Caco-2 (cell line): Measurements from ENCODE around the gene ELF2. TPM values are rescaled to one million over a fixed set of nuclear protein-coding genes. Genes with fewer than 3 reads are reported as not detected.

Experiments
- BruUV-seq: library from RNA; stranded (reverse); fragments of 400-500 nt; replicated peaks from 2 replicates; lab custom pipeline; 2021; lab: Mats Ljungman, UMichigan
- CTCF ChIA-PET: fragments of 300-600 bp; sonication (Branson Sonifier 250); formaldehyde crosslinking; loops from one replicate; lab custom pipeline; 2022; ENCODE audit warnings: antibody characterized with exemption; lab: Charles Lee
- POLR2A ChIA-PET: fragments of 300-600 bp; sonication (Branson Sonifier 250); formaldehyde crosslinking; loops from one replicate; lab custom pipeline; 2022; ENCODE audit warnings: antibody characterized with exemption; lab: Charles Lee
- DNase-seq, 2 experiments: peaks; one replicate each; pipeline versions ENCODE4 v3.0.0 to v3.0.0-alpha.2; 2020 to 2022
- H3K27me3 ChIP-seq: replicated peaks from 2 replicates; pipeline ENCODE4 v1.6.0; 2011; ENCODE audit warnings: low read length; ENCODE audit not compliant: control insufficient read depth, insufficient read depth
- H3K36me3 ChIP-seq: 2 replicates; pipeline ENCODE4 v1.5.1; 2011; ENCODE audit warnings: low read length; ENCODE audit not compliant: control insufficient read depth, insufficient read depth
- H3K4me1 ChIP-seq: fragments of 250-450 bp; sonication (Bioruptor Pico); 2 replicates; pipeline ENCODE4 v1.5.1; 2020; ENCODE audit warnings: mild to moderate bottlenecking
- H3K4me3 ChIP-seq: 2 replicates; pipeline ENCODE4 v1.5.1; 2011; ENCODE audit warnings: low read depth, mild to moderate bottlenecking, control low read depth, low read length
- H3K9me3 ChIP-seq: fragments of 250-450 bp; sonication (Bioruptor Pico); 2 replicates; pipeline ENCODE4 v1.5.1; 2020; ENCODE audit warnings: mild to moderate bottlenecking, moderate library complexity
- H3K27ac Mint-ChIP-seq: one replicate; pipeline ENCODE4 v1.8.0; 2022; ENCODE audit warnings: mixed read lengths; ENCODE audit not compliant: unreplicated experiment
- H3K27me3 Mint-ChIP-seq: one replicate; pipeline ENCODE4 v1.8.0; 2022; ENCODE audit warnings: mixed read lengths; ENCODE audit not compliant: insufficient read depth, unreplicated experiment
- H3K36me3 Mint-ChIP-seq: one replicate; pipeline ENCODE4 v1.8.0; 2022; ENCODE audit warnings: mild to moderate bottlenecking, mixed read lengths; ENCODE audit not compliant: insufficient read depth, unreplicated experiment
- H3K4me1 Mint-ChIP-seq: one replicate; pipeline ENCODE4 v1.8.0; 2022; ENCODE audit warnings: low read depth, mixed read lengths; ENCODE audit not compliant: unreplicated experiment
- H3K4me3 Mint-ChIP-seq: one replicate; pipeline ENCODE4 v1.8.0; 2022; ENCODE audit warnings: mild to moderate bottlenecking, moderate library complexity, mixed read lengths; ENCODE audit not compliant: unreplicated experiment
- H3K9me3 Mint-ChIP-seq: one replicate; pipeline ENCODE4 v1.8.0; 2022; ENCODE audit warnings: mixed read lengths; ENCODE audit not compliant: unreplicated experiment
- intact Hi-C: fragments of 100-400 bp; cut with micrococcal nuclease; formaldehyde crosslinking; loops from one replicate; pipeline ENCODE4 v1.10.0; 2022; ENCODE audit not compliant: unreplicated experiment
- total RNA-seq: library from RNA; stranded (reverse); gene quantifications from 2 replicates; pipeline ENCODE4 v1.2.3, GENCODE V29; 2022
- TF ChIP-seq, protein P1 (sequence below), 2 experiments: fragments of 200-600 bp in 1 of 2; IDR thresholded peaks; 1 replicate in 1 of 2; 2 replicates in 1 of 2; pipeline versions ENCODE4 v1.5.1 to v1.8.0; 2011 to 2022; ENCODE audit warnings: antibody characterized with exemption in 1 of 2, control low read depth in 1 of 2, inconsistent platforms in 1 of 2, low read depth in 1 of 2, low read length in 1 of 2, mild to moderate bottlenecking in 1 of 2, moderate library complexity in 1 of 2; ENCODE audit not compliant: insufficient read depth in 1 of 2, severe bottlenecking in 1 of 2, unreplicated experiment in 1 of 2

Gene ELF2
- total RNA-seq, 1 experiment from 2014 or later, result 53.2 TPM

DNA sequence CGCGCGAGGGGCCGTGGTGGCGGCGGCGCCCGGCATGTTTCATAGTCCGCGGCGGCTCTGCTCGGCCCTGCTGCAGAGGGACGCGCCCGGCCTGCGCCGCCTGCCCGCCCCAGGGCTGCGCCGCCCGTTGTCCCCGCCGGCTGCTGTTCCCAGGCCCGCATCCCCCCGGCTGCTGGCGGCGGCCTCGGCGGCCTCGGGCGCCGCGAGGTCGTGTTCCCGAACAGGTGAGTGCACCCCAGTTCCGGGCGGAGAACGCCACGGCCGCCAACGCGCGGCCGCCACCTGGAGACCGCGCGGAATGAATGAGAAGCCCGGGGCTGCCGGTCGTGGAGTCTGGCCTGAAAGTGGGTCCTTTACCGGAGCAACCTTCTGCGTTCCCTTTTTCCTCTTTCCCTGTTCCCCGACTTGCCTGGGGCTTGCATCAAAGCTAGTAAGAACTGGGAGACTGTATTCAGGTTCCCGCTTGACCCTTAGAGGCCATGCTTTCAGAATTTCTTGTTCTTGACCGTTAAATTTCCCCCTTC is 161.0 kb downstream of the ELF2 start:
- H3K27ac Mint-ChIP-seq, result peak overlapping the region; percentile 83
- TF ChIP-seq, protein P1, sequence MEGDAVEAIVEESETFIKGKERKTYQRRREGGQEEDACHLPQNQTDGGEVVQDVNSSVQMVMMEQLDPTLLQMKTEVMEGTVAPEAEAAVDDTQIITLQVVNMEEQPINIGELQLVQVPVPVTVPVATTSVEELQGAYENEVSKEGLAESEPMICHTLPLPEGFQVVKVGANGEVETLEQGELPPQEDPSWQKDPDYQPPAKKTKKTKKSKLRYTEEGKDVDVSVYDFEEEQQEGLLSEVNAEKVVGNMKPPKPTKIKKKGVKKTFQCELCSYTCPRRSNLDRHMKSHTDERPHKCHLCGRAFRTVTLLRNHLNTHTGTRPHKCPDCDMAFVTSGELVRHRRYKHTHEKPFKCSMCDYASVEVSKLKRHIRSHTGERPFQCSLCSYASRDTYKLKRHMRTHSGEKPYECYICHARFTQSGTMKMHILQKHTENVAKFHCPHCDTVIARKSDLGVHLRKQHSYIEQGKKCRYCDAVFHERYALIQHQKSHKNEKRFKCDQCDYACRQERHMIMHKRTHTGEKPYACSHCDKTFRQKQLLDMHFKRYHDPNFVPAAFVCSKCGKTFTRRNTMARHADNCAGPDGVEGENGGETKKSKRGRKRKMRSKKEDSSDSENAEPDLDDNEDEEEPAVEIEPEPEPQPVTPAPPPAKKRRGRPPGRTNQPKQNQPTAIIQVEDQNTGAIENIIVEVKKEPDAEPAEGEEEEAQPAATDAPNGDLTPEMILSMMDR (IDR thresholded peaks at IDR 0.05; ENCODE audit: insufficient read depth in 1 of 2, low read depth in 1 of 2, low read length in 1 of 2, severe bottlenecking in 1 of 2, unreplicated experiment in 1 of 2), result no peak
- no TSS peak for BruUV-seq
- peaks cover 32% of the 10 kb centered on the region for H3K4me1 Mint-ChIP-seq
- intact Hi-C loops, result loop anchor here (2.0 to 5.0 kb wide), 2 partner anchors 75 to 436 kb away; partner anchors contain the start of gene RAB33B
- no peaks in the 10 kb centered on the region for H3K9me3 ChIP-seq
- peak overlapping the region; percentile 72 for H3K4me3 Mint-ChIP-seq
- no peaks in the 10 kb centered on the region for H3K9me3 Mint-ChIP-seq
- no peaks in the 10 kb centered on the region for H3K27me3 ChIP-seq
- peaks cover 59% of the 10 kb centered on the region for H3K36me3 Mint-ChIP-seq
- no peaks in the 10 kb centered on the region; the same call in 1 of the 2 replicates for H3K36me3 ChIP-seq
- peak in 1 of 2 experiments; percentile 48 for DNase-seq
- ChIA-PET POLR2A (interaction anchor here (0.6 to 1.5 kb wide), 2 partner anchors 161 to 281 kb away, joined by 3 read pairs; partner anchors contain the start of gene ELF2), CTCF (interaction anchor here (0.7 to 1.6 kb wide), 4 partner anchors 14 to 1507 kb away, joined by 3 to 12 read pairs (median 4); no protein-coding TSS in a partner anchor)
- peaks cover 39% of the 10 kb centered on the region for H3K4me1 ChIP-seq
- no peaks in the 10 kb centered on the region for H3K27me3 Mint-ChIP-seq
- peak overlapping the region; percentile 76 for H3K4me3 ChIP-seq

DNA sequence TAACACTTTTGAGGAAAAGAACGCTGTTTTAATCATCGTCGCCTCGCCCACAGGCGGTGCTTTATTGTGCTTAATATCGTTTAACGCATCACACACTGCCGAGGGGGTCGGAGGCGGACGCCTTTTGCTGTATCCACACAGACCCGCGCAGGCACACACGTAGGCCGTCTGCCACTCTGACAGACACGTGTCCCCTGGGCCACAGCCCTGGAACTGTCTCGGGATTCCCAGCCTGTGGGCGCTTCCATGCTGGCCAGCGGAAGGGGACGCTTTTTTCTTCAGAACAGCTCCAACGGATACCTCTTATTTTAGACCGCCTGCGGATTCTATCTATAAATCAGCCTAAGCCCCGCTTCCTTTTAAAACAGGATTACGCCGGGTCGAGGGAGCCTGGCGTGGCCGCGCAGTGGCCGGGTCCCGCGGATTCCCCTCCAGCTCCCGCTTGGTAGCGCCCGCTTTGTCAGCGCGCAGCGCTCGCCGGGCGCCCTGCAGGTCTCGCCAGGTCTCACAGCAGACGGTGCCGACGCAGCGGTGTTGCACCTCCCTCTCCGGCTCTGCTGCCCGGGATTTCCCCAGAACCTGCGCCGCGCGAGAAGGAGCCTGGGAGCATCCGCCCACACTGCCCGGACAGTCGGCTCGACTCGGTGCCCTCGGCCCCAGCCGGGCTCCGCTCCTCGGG is 161.6 kb downstream of the ELF2 start, which contains the start of gene NOCT:
TSS of gene NOCT (plus strand) at position 513 of the 679 bp plus-strand sequence. CDS start 201 bp downstream, outside the sequence.
- Mint-ChIP-seq H3K36me3 (peaks cover 53% of the 10 kb centered on the region), H3K4me1 (peaks cover 35% of the 10 kb centered on the region), H3K27ac (peak within 1 kb of the TSS; percentile 83), H3K9me3 (no peaks in the 10 kb centered on the region), H3K27me3 (no peaks in the 10 kb centered on the region), H3K4me3 (peak within 1 kb of the TSS; percentile 72)
- H3K4me1 ChIP-seq, result peaks cover 37% of the 10 kb centered on the region
- intact Hi-C loops, result loop anchor here (2.0 to 5.0 kb wide), 2 partner anchors 75 to 437 kb away; partner anchors contain the start of gene RAB33B
- TF ChIP-seq, protein P1 (IDR thresholded peaks at IDR 0.05; ENCODE audit: insufficient read depth in 1 of 2, low read depth in 1 of 2, low read length in 1 of 2, severe bottlenecking in 1 of 2, unreplicated experiment in 1 of 2), result no peak
- no peaks in the 10 kb centered on the region for H3K9me3 ChIP-seq
- H3K27me3 ChIP-seq, result no peaks in the 10 kb centered on the region
- POLR2A ChIA-PET, result interaction anchor here (0.6 to 1.7 kb wide), 6 partner anchors 9 to 282 kb away, joined by 3 to 11 read pairs (median 3); partner anchors contain the start of gene ELF2
- CTCF ChIA-PET, result interaction anchor here (0.7 to 1.8 kb wide), 3 partner anchors 15 to 77 kb away, joined by 3 to 14 read pairs (median 3); no protein-coding TSS in a partner anchor
- H3K36me3 ChIP-seq, result no peaks in the 10 kb centered on the region; the same call in 1 of the 2 replicates
- H3K4me3 ChIP-seq, result peak within 1 kb of the TSS; percentile 76
- DNase-seq, result peak; percentile 91 to 92
- BruUV-seq, result no TSS peak
